ENCODE results near the gene GAST.
A peak's percentile ranks its signal among the peaks of the same experiment; 100 is the strongest.
"Not testable (repeated sequence)": the region's sequence is repeated elsewhere in the genome, so short reads cannot be mapped to it uniquely, and the experiment has no call there.

Gene GAST

GRCh38 chr17:41711669-41712400, at the start of gene GAST:
GAST (plus strand) TSS chr17:41712331; CDS start chr17:41715437, 3,106 bp downstream.
- DNase-seq, result no peak

- DNase-seq, result no peak
These were observed 48.5 kb upstream of the GAST start for GRCh38 chr17:41663451-41664171.

- no peak for DNase-seq
These were observed 48.0 kb upstream of the GAST start for GRCh38 chr17:41664172-41664457.

GRCh38 chr17:41664587-41665565, 47.3 kb upstream of the GAST start:
- no peak for DNase-seq

GRCh38 chr17:41665566-41666236, 46.4 kb upstream of the GAST start:
- peak; percentile 85 for DNase-seq

GRCh38 chr17:41666237-41666641, 45.9 kb upstream of the GAST start:
- peak; percentile 74 for DNase-seq

GRCh38 chr17:41666708-41667279, 45.3 kb upstream of the GAST start:
- DNase-seq, result peak; percentile 68

GRCh38 chr17:41667280-41668041, 44.7 kb upstream of the GAST start:
- DNase-seq, result no peak

GRCh38 chr17:41672153-41672552, 40.0 kb upstream of the GAST start:
- no peak for DNase-seq

GRCh38 chr17:41675157-41676057, 36.7 kb upstream of the GAST start:
- DNase-seq, result not testable (repeated sequence)

- no peak for DNase-seq
These were observed 36.1 kb upstream of the GAST start for GRCh38 chr17:41676058-41676419.

- peak; percentile 52 for DNase-seq
These were observed 33.7 kb upstream of the GAST start for GRCh38 chr17:41678411-41678906.

GRCh38 chr17:41678907-41679739, 33.0 kb upstream of the GAST start:
- peak; percentile 52 for DNase-seq

- DNase-seq, result no peak
These were observed 32.2 kb upstream of the GAST start for GRCh38 chr17:41679740-41680425.

GRCh38 chr17:41680426-41681040, 31.6 kb upstream of the GAST start:
- DNase-seq, result no peak

GRCh38 chr17:41681776-41682175, 30.4 kb upstream of the GAST start:
- DNase-seq, result no peak

- no peak for DNase-seq
These were observed 29.5 kb upstream of the GAST start for GRCh38 chr17:41682631-41683030.

- DNase-seq, result no peak
These were observed 28.6 kb upstream of the GAST start for GRCh38 chr17:41683441-41684007.

Data from NK-92 treated with Interleukin-12 subunit alpha and Interleukin-12 subunit beta, amount 100 ng/mL, for 24 hours (cell line).